ENCODE measurements around the gene WAPL.

GRCh38 chr10:86553639-86554038 is 32.0 kb upstream of the WAPL start:
- no peak for TF ChIP-seq TCF7L2 (IDR thresholded peaks at IDR 0.05; ENCODE audit: low read depth, low read length)
- TF ChIP-seq NBN (conservative IDR thresholded peaks at IDR 0.05), result no peak
- no peak for TF ChIP-seq CTCF (CRISPR knock-in tag; IDR thresholded peaks at IDR 0.05)
- no peak for TF ChIP-seq IRX3 (CRISPR knock-in tag; IDR thresholded peaks at IDR 0.05; ENCODE audit: borderline replicate concordance, low read depth)
- no peak for TF ChIP-seq TAF1 (CRISPR knock-in tag; IDR thresholded peaks at IDR 0.05)
- TF ChIP-seq HMG20A (CRISPR knock-in tag; IDR thresholded peaks at IDR 0.05; ENCODE audit: borderline replicate concordance), result no peak
